ENCODE results near the gene RANGRF.

RANGRF gene

DNA sequence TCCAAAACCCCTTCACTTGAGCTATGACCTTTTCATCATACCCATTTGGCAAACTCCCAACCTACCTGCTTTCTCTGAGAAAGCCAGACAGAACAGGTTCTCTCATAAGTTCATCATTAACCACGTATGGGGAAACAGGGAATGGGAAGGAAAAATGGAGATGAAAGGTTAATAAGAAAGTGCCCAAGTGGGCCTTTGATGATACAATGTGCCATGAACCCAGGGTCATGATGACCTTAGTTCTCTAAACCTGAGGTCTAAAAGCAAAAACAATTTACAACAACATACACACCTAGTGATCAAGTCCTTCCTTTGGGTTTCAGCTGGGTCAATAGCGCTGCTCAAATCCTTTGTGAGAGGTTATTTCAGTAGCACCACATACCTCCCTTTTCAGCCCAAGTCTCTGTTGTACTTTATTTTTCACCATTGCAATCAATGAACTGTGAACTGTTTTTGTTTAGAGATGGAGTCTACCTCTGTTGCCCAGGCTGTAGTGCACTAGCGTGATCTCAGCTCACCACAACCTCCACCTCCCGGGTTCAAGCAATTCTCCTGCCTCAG, 14.5 kb upstream of the RANGRF start:
- in situ Hi-C loops (cut with HindIII; ENCODE audit: low sequenced_read_pairs), result no loop called here

GRCh38 chr17:8274816-8275215, 13.7 kb upstream of the RANGRF start:
- in situ Hi-C loops (cut with HindIII; ENCODE audit: low sequenced_read_pairs), result no loop called here

DNA sequence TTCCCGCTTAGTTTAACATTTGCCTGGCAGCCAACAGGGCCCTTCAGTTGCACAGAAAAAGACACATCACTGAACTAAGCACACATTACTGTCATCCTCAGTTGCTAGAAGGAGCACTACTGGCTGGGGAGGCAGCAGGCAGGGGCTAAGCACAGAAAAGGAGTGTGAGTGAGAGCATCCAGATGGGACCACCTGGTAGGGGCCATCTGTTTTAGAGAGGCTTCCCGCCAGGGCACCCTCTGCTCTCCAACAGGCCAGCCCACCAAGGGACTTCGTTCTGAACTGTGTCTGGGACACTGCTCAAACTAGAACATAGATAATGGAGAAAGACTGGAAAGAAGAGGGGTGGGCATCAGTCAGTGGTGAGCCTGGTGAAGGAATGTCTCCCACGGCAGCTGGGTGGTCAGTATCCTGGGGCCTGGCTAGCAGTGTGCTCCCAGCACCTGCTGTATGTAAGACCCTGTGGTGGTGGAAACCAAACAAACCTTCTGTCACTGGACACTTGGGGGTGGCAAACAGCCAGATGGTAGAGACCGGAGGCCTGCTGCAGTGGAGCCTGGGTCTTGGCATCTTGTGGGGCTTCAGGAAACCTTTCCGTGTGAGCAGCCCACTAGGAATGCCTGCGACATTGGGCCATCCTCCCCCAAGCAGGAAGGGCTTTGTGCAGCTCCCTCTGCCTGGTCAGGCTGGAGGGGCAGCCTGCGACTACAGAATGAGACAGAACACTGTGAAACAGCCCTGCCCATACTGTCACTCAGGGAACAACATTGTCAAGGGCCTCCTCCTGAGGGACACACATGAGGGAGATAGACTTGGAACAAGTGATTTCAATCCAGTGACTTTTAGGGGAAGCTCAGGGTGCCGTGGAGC, 12.8 kb upstream of the RANGRF start:
- in situ Hi-C loops (cut with HindIII; ENCODE audit: low sequenced_read_pairs), result no loop called here

GRCh38 chr17:8277317-8277716, 11.2 kb upstream of the RANGRF start:
- in situ Hi-C loops (cut with HindIII; ENCODE audit: low sequenced_read_pairs), result no loop called here

- in situ Hi-C loops (cut with HindIII; ENCODE audit: low sequenced_read_pairs), result no loop called here
Observed at GRCh38 chr17:8282345-8282744, 6.1 kb upstream of the RANGRF start.

GRCh38 chr17:8283356-8283755, 5.1 kb upstream of the RANGRF start:
- in situ Hi-C loops (cut with HindIII; ENCODE audit: low sequenced_read_pairs), result no loop called here

GRCh38 chr17:8284126-8284525, 4.3 kb upstream of the RANGRF start:
- in situ Hi-C loops (cut with HindIII; ENCODE audit: low sequenced_read_pairs), result no loop called here

- in situ Hi-C loops (cut with HindIII; ENCODE audit: low sequenced_read_pairs), result no loop called here
Observed at GRCh38 chr17:8285270-8286181, 2.9 kb upstream of the RANGRF start.

DNA sequence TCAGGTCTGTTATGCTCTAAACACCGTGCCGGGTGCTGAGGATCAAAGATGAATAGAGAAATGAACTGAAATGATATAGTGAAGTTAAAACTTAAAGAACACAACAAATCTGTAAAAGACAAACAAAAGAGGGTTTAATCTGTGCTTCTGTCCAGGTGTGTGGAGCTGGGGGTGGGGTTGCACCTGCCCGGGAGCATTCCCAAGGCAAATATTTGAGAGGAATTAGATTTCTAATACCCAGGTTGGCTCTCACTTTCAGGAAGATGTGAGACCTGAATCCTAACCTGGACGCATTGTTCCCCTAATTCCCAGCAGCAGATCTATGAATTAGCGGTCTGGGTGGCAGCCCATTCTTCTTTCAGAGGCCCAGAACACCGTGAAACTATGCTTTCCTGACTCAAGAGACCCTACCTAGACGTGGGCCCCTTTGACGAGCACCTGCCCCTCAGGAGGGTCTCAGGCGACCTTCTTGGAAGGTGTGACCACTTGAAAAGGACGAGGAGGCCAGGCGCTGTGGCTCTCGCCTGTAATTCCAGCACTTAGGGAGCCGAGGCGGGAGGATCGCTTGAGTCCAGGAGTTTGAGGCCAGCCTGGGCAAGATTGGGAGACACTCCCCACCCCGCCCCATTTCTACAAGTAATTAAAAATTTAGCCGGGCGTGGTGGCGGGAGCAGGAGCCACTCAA, 677 bp upstream of the RANGRF start:
- in situ Hi-C loops (cut with HindIII; ENCODE audit: low sequenced_read_pairs), result no loop called here

DNA sequence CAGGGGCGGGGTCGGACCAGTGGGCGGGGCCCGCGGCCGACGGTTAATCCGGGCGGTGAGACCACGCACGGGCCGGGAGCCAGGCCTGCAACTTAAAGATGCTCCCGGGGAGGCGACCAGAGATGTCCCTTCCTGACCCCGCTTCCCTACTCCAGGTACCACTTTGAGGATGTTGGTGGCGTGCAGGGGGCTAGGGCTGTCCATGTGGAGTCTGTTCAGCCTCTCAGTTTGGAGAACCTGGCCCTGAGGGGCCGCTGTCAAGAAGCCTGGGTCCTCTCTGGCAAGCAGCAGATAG, 580 bp downstream of the RANGRF start:
- in situ Hi-C loops (cut with HindIII; ENCODE audit: low sequenced_read_pairs), result no loop called here

GRCh38 chr17:8290043-8290442, 1.6 kb downstream of the RANGRF start:
- in situ Hi-C loops (cut with HindIII; ENCODE audit: low sequenced_read_pairs), result no loop called here

GRCh38 chr17:8292639-8293395, 4.3 kb downstream of the RANGRF start:
- in situ Hi-C loops (cut with HindIII; ENCODE audit: low sequenced_read_pairs), result no loop called here

GRCh38 chr17:8294361-8294760, 5.9 kb downstream of the RANGRF start:
- in situ Hi-C loops (cut with HindIII; ENCODE audit: low sequenced_read_pairs), result no loop called here

DNA sequence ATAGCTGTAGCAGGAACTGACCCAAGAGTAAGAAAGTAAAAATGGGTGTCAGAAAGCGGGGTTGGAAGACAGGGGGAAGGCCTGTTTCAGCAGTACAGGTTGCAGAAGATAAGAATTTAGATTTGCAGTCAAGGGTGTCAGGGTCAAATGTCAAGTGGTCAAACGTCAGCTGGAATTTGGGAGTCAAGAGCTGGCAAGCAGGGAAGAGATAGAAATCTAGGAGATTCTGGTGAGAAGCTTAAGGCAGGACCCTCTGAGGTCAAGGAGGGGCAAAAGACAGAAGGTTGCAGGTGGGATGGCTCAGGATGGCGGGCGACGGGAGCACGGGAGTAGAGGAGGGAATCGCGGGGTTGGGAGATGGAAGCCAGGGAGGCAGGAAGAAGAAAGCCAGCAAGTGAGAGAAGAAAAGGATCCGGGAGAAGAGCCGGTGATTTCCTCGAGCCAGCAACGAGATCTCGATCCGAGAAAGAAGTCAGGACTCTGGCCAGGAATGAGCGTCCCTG, 6.4 kb downstream of the RANGRF start:
- in situ Hi-C loops (cut with HindIII; ENCODE audit: low sequenced_read_pairs), result no loop called here

- in situ Hi-C loops (cut with HindIII; ENCODE audit: low sequenced_read_pairs), result loop anchor here (5.0 kb wide), 2 partner anchors 77 to 188 kb away; partner anchors contain the start of gene KRABD2
Observed at GRCh38 chr17:8300226-8300625, 11.8 kb downstream of the RANGRF start.

- in situ Hi-C loops (cut with HindIII; ENCODE audit: low sequenced_read_pairs), result loop anchor here (5.0 kb wide), 2 partner anchors 77 to 188 kb away; partner anchors contain the start of gene KRABD2
Observed at GRCh38 chr17:8300627-8301242, 12.3 kb downstream of the RANGRF start.

- in situ Hi-C loops (cut with HindIII; ENCODE audit: low sequenced_read_pairs), result no loop called here
Observed at GRCh38 chr17:8310601-8311123, 22.2 kb downstream of the RANGRF start.

DNA sequence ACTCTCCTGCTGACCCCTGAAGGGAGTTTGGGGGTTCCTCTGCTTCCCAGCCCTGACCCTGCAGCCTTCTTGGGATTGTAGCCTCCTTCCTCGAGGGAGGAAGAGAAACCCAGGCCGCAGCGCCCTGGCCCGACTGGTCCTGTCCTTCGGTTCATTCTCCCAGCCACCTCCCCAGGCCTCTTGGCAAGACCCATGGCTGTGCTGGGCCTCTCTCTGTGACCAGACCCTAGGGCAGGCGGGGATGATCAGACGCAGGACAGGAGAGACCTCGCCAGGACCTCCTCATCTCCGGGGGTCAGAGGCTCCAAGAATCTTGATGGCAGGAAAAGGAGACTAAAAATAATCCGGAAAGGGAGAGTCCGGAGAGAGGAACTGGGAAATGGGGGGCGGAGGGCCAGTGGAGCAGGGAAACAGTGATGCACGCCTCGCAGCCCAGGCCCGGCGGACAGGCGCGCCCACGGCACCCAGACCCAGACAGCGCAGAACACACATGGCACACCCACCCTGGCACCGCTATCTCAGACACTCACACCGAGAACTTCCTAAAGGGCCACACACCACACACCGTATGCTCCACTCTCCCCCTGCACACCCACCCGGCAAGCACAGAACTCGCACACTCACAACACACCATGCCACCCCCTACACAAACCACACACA, 22.8 kb downstream of the RANGRF start:
- in situ Hi-C loops (cut with HindIII; ENCODE audit: low sequenced_read_pairs), result no loop called here

DNA sequence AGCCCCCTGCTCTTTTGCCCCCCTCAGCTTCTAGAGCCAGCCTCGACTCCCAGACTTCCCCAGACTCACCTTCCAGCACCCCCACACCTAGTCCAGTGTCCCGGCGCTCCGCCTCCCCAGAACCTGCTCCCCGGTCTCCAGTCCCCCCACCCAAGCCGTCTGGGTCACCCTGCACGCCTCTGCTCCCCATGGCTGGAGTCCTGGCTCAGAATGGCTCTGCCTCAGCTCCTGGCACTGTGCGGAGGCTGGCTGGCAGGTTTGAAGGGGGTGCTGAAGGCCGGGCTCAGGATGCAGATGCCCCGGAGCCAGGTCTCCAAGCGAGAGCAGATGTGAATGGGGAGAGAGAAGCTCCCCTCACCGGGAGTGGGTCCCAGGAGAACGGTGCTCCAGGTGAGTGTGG, 23.8 kb downstream of the RANGRF start:
- in situ Hi-C loops (cut with HindIII; ENCODE audit: low sequenced_read_pairs), result no loop called here
